ENCODE data around the gene CSNK2A2.

Gene CSNK2A2

DNA sequence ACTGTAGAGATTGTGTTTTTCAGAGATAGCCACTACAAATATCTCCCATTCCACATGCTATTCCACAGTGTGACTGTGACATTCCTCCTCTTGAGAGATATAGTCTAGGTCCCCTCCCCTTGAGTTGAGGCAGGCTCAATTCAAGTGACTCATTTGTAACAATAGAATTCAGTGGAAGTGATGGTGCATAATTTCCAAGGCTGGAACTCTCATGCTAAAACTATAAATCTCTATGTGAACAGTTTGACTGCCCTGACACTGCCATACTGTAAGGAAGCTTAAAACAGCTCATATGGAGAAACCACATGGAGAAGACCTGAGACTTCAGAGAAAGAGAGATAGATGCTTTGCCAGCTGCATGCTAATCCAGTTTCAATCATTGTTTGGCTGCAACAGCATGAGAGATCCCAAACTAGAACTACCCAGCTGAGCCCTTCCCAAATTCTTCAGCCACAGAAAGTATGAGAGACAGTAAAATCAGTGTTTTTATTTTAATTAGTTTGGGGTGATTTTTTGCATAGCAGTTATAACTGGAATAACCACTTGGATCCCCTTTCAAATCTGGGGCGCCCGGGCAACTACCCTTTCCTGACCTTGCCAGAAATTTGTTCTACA is 19.5 kb upstream of the CSNK2A2 start:
- H3K4me3 ChIP-seq (ENCODE audit: low read length in 2 of 2): no peak overlapping the region
- H3K23ac ChIP-seq (ENCODE audit: low read depth, low read length, poor library complexity): no peak overlapping the region
- no peak overlapping the region for H3K4ac ChIP-seq (ENCODE audit: low read length)
- H3K18ac ChIP-seq (ENCODE audit: low read length): no peak overlapping the region
- no CpG with 5 or more reads among the region's 2 CpGs for WGBS, 2 donors (ENCODE audit: extremely low coverage in 2 of 2, insufficient read length in 2 of 2, insufficient replicate concordance in 1 of 2)
- H2BK5ac ChIP-seq (ENCODE audit: low read length): no peak overlapping the region
- no peak overlapping the region for H3K4me2 ChIP-seq (ENCODE audit: insufficient read depth, low read length, poor library complexity, severe bottlenecking)
- H2AK5ac ChIP-seq (ENCODE audit: low read depth, low read length): no peak overlapping the region
- H3K9ac ChIP-seq (ENCODE audit: low read depth, low read length, poor library complexity): no peak overlapping the region
- no peak overlapping the region for H2AFZ ChIP-seq (ENCODE audit: low read length)
- H3K14ac ChIP-seq (ENCODE audit: low read length): no peak overlapping the region
- no peak overlapping the region for H2BK15ac ChIP-seq (ENCODE audit: low read length)
- peaks cover 0 to under 1% of the 10 kb centered on the region in 2 donors for H3K4me1 ChIP-seq (ENCODE audit: control insufficient read depth in 2 of 2, insufficient read depth in 1 of 2, low read depth in 1 of 2, low read length in 2 of 2)
- no peaks in the 10 kb centered on the region for H3K27me3 ChIP-seq (ENCODE audit: control insufficient read depth in 3 of 3, insufficient read depth in 3 of 3, low read depth in 1 of 3, low read length in 3 of 3)
- no peak overlapping the region for H3K27ac ChIP-seq (replicated peaks; ENCODE audit: low read length)
- no peaks in the 10 kb centered on the region for H3K36me3 ChIP-seq (replicated peaks in 1 of 2; ENCODE audit: control insufficient read depth in 2 of 2, insufficient read depth in 2 of 2, low read length in 2 of 2)
- peaks cover 0 to 7% of the 10 kb centered on the region in 2 donors for H3K9me3 ChIP-seq (replicated peaks in 1 of 2; ENCODE audit: control insufficient read depth in 2 of 2, insufficient read depth in 1 of 2, low read depth in 1 of 2, low read length in 2 of 2)
- no peak overlapping the region for H4K8ac ChIP-seq (ENCODE audit: low read depth, low read length)
- H4K91ac ChIP-seq (ENCODE audit: low read depth, low read length, poor library complexity): no peak overlapping the region
- H2BK12ac ChIP-seq (ENCODE audit: low read length): no peak overlapping the region
- H3K79me1 ChIP-seq (ENCODE audit: low read depth, low read length): no peaks in the 10 kb centered on the region
- no peak for DNase-seq (ENCODE audit: low spot score)
- H2BK120ac ChIP-seq (ENCODE audit: low read depth, low read length): no peak overlapping the region

- no peak overlapping the region for H4K91ac ChIP-seq (ENCODE audit: low read depth, low read length, poor library complexity)
- H2BK5ac ChIP-seq (ENCODE audit: low read length): no peak overlapping the region
- no peak overlapping the region for H3K14ac ChIP-seq (ENCODE audit: low read length)
- no peak overlapping the region for H3K27ac ChIP-seq (replicated peaks; ENCODE audit: low read length)
- no peak overlapping the region for H3K23ac ChIP-seq (ENCODE audit: low read depth, low read length, poor library complexity)
- no peak overlapping the region for H2BK12ac ChIP-seq (ENCODE audit: low read length)
- H2AFZ ChIP-seq (ENCODE audit: low read length): no peak overlapping the region
- H2BK15ac ChIP-seq (ENCODE audit: low read length): no peak overlapping the region
- H2BK120ac ChIP-seq (ENCODE audit: low read depth, low read length): no peak overlapping the region
- H3K4me3 ChIP-seq (ENCODE audit: low read length in 2 of 2): no peak overlapping the region
- no peak for DNase-seq (ENCODE audit: low spot score)
- H4K8ac ChIP-seq (ENCODE audit: low read depth, low read length): no peak overlapping the region
- H3K18ac ChIP-seq (ENCODE audit: low read length): no peak overlapping the region
- no peaks in the 10 kb centered on the region for H3K4me1 ChIP-seq (ENCODE audit: control insufficient read depth in 2 of 2, insufficient read depth in 1 of 2, low read depth in 1 of 2, low read length in 2 of 2)
- H3K79me1 ChIP-seq (ENCODE audit: low read depth, low read length): no peaks in the 10 kb centered on the region
- peaks cover 0 to 13% (median 0%) of the 10 kb centered on the region in 3 experiments for H3K27me3 ChIP-seq (ENCODE audit: control insufficient read depth in 3 of 3, insufficient read depth in 3 of 3, low read depth in 1 of 3, low read length in 3 of 3)
- peaks cover 0 to 7% of the 10 kb centered on the region in 2 donors for H3K9me3 ChIP-seq (replicated peaks in 1 of 2; ENCODE audit: control insufficient read depth in 2 of 2, insufficient read depth in 1 of 2, low read depth in 1 of 2, low read length in 2 of 2)
- H3K4me2 ChIP-seq (ENCODE audit: insufficient read depth, low read length, poor library complexity, severe bottlenecking): no peak overlapping the region
- H2AK5ac ChIP-seq (ENCODE audit: low read depth, low read length): no peak overlapping the region
- no peak overlapping the region for H3K9ac ChIP-seq (ENCODE audit: low read depth, low read length, poor library complexity)
- no peak overlapping the region for H3K4ac ChIP-seq (ENCODE audit: low read length)
- no CpG with 5 or more reads among the region's 3 CpGs for WGBS, 2 donors (ENCODE audit: extremely low coverage in 2 of 2, insufficient read length in 2 of 2, insufficient replicate concordance in 1 of 2)
- no peaks in the 10 kb centered on the region for H3K36me3 ChIP-seq (replicated peaks in 1 of 2; ENCODE audit: control insufficient read depth in 2 of 2, insufficient read depth in 2 of 2, low read length in 2 of 2)
Observed at GRCh38 chr16:58212824-58213655, 15.1 kb upstream of the CSNK2A2 start.

DNA sequence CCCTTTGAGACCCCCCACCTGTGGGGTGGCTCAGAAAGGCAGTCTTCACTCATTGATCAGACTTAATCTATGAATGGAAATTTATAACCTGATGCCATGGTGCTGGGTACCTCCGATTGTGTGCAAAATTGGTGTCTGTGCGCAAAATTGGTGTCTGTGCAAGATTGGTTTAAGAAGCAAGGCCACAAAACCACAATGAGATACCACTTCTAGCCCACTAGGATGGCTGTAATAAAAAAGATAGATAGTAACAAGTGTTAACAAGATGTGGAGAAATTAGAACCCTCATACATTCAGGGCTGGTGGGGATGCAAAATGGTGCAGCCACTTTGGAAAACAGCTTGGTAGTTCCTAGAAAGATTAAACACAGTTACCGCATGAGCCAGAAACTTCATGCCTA is 13.9 kb upstream of the CSNK2A2 start:
- no peak overlapping the region for H3K18ac ChIP-seq (ENCODE audit: low read length)
- no peak overlapping the region for H4K91ac ChIP-seq (ENCODE audit: low read depth, low read length, poor library complexity)
- H3K23ac ChIP-seq (ENCODE audit: low read depth, low read length, poor library complexity): no peak overlapping the region
- H3K36me3 ChIP-seq (replicated peaks in 1 of 2; ENCODE audit: control insufficient read depth in 2 of 2, insufficient read depth in 2 of 2, low read length in 2 of 2): no peaks in the 10 kb centered on the region
- DNase-seq (ENCODE audit: low spot score): no peak
- H3K27me3 ChIP-seq (ENCODE audit: control insufficient read depth in 3 of 3, insufficient read depth in 3 of 3, low read depth in 1 of 3, low read length in 3 of 3): peaks cover 0 to 13% (median 0%) of the 10 kb centered on the region in 3 experiments
- no peaks in the 10 kb centered on the region for H3K79me1 ChIP-seq (ENCODE audit: low read depth, low read length)
- no peak overlapping the region for H3K4me3 ChIP-seq (ENCODE audit: low read length in 2 of 2)
- H3K14ac ChIP-seq (ENCODE audit: low read length): no peak overlapping the region
- no peak overlapping the region for H2BK15ac ChIP-seq (ENCODE audit: low read length)
- WGBS, 2 donors (ENCODE audit: extremely low coverage in 2 of 2, insufficient read length in 2 of 2, insufficient replicate concordance in 1 of 2): no CpG with 5 or more reads among the region's 3 CpGs
- no peak overlapping the region for H3K27ac ChIP-seq (replicated peaks; ENCODE audit: low read length)
- H2AK5ac ChIP-seq (ENCODE audit: low read depth, low read length): no peak overlapping the region
- H2BK12ac ChIP-seq (ENCODE audit: low read length): no peak overlapping the region
- no peak overlapping the region for H2BK5ac ChIP-seq (ENCODE audit: low read length)
- no peak overlapping the region for H2AFZ ChIP-seq (ENCODE audit: low read length)
- H3K9ac ChIP-seq (ENCODE audit: low read depth, low read length, poor library complexity): no peak overlapping the region
- peaks cover 0 to 1% of the 10 kb centered on the region in 2 donors for H3K9me3 ChIP-seq (replicated peaks in 1 of 2; ENCODE audit: control insufficient read depth in 2 of 2, insufficient read depth in 1 of 2, low read depth in 1 of 2, low read length in 2 of 2)
- H3K4me1 ChIP-seq (ENCODE audit: control insufficient read depth in 2 of 2, insufficient read depth in 1 of 2, low read depth in 1 of 2, low read length in 2 of 2): no peaks in the 10 kb centered on the region
- no peak overlapping the region for H4K8ac ChIP-seq (ENCODE audit: low read depth, low read length)
- no peak overlapping the region for H3K4me2 ChIP-seq (ENCODE audit: insufficient read depth, low read length, poor library complexity, severe bottlenecking)
- H2BK120ac ChIP-seq (ENCODE audit: low read depth, low read length): no peak overlapping the region
- no peak overlapping the region for H3K4ac ChIP-seq (ENCODE audit: low read length)

- H2AFZ ChIP-seq (ENCODE audit: low read length): no peak overlapping the region
- no peaks in the 10 kb centered on the region for H3K36me3 ChIP-seq (replicated peaks in 1 of 2; ENCODE audit: control insufficient read depth in 2 of 2, insufficient read depth in 2 of 2, low read length in 2 of 2)
- no peak overlapping the region for H2AK5ac ChIP-seq (ENCODE audit: low read depth, low read length)
- H3K18ac ChIP-seq (ENCODE audit: low read length): no peak overlapping the region
- H2BK12ac ChIP-seq (ENCODE audit: low read length): no peak overlapping the region
- no peak overlapping the region for H3K9ac ChIP-seq (ENCODE audit: low read depth, low read length, poor library complexity)
- H2BK120ac ChIP-seq (ENCODE audit: low read depth, low read length): no peak overlapping the region
- no peaks in the 10 kb centered on the region for H3K4me1 ChIP-seq (ENCODE audit: control insufficient read depth in 2 of 2, insufficient read depth in 1 of 2, low read depth in 1 of 2, low read length in 2 of 2)
- H3K27ac ChIP-seq (replicated peaks; ENCODE audit: low read length): no peak overlapping the region
- H4K91ac ChIP-seq (ENCODE audit: low read depth, low read length, poor library complexity): no peak overlapping the region
- peaks cover 0 to 13% (median 0%) of the 10 kb centered on the region in 3 experiments for H3K27me3 ChIP-seq (ENCODE audit: control insufficient read depth in 3 of 3, insufficient read depth in 3 of 3, low read depth in 1 of 3, low read length in 3 of 3)
- no peak overlapping the region for H3K4me2 ChIP-seq (ENCODE audit: insufficient read depth, low read length, poor library complexity, severe bottlenecking)
- DNase-seq (ENCODE audit: low spot score): no peak
- H3K9me3 ChIP-seq (replicated peaks in 1 of 2; ENCODE audit: control insufficient read depth in 2 of 2, insufficient read depth in 1 of 2, low read depth in 1 of 2, low read length in 2 of 2): no peaks in the 10 kb centered on the region
- H2BK5ac ChIP-seq (ENCODE audit: low read length): no peak overlapping the region
- no peak overlapping the region for H3K4me3 ChIP-seq (ENCODE audit: low read length in 2 of 2)
- no peak overlapping the region for H3K23ac ChIP-seq (ENCODE audit: low read depth, low read length, poor library complexity)
- H3K79me1 ChIP-seq (ENCODE audit: low read depth, low read length): no peaks in the 10 kb centered on the region
- H3K4ac ChIP-seq (ENCODE audit: low read length): no peak overlapping the region
- H4K8ac ChIP-seq (ENCODE audit: low read depth, low read length): no peak overlapping the region
- H3K14ac ChIP-seq (ENCODE audit: low read length): peak overlapping the region; percentile 31
- H2BK15ac ChIP-seq (ENCODE audit: low read length): no peak overlapping the region
Observed at GRCh38 chr16:58211245-58211644, 13.3 kb upstream of the CSNK2A2 start.
